Neural cell (in vitro differentiated cells): ENCODE measurements around the gene ZSWIM6. TPM values are rescaled to one million over a fixed set of nuclear protein-coding genes. Genes with fewer than 3 reads are reported as not detected.

Source experiments
- H2AFZ ChIP-seq: fragments of 200-600, 300-800 bp; sonication (generic), shearing (Covaris generic); 2 replicates; pipeline ENCODE4 v1.6.0; 2014; ENCODE audit warnings: low read depth, mild to moderate bottlenecking, antibody characterized with exemption, low read length, moderate library complexity
- H3F3A ChIP-seq: fragments of 200-600 bp; shearing (Covaris generic); 2 replicates; pipeline ENCODE4 v1.6.1; 2016; ENCODE audit warnings: mild to moderate bottlenecking, moderate library complexity, mixed read lengths, antibody characterized with exemption, low read length; ENCODE audit not compliant: insufficient read depth, poor library complexity, severe bottlenecking
- H3K27ac ChIP-seq: fragments of 200-600, 300-800 bp; sonication (generic), shearing (Covaris generic); 2 replicates; pipeline ENCODE4 v1.5.1; 2014; ENCODE audit warnings: mild to moderate bottlenecking, low read length, moderate library complexity
- H3K27me3 ChIP-seq: fragments of 300-800, 200-600 bp; sonication (generic), shearing (Covaris generic); 2 replicates; pipeline ENCODE4 v1.6.0; 2014; ENCODE audit warnings: mild to moderate bottlenecking, low read depth, low read length, moderate library complexity; ENCODE audit not compliant: insufficient read depth
- H3K36me3 ChIP-seq: fragments of 300-800, 200-600 bp; sonication (generic), shearing (Covaris generic); 2 replicates; pipeline ENCODE4 v1.5.1; 2014; ENCODE audit warnings: mild to moderate bottlenecking, antibody characterized with exemption, low read length, moderate library complexity; ENCODE audit not compliant: insufficient read depth
- H3K4me2 ChIP-seq: fragments of 300-800, 200-600 bp; sonication (generic), shearing (Covaris generic); 2 replicates; pipeline ENCODE4 v1.6.0; 2014; ENCODE audit warnings: mild to moderate bottlenecking, low read length
- H3K4me3 ChIP-seq: fragments of 300-800, 200-600 bp; sonication (generic), shearing (Covaris generic); 2 replicates; pipeline ENCODE4 v1.5.1; 2014; ENCODE audit warnings: mild to moderate bottlenecking, low read length, moderate library complexity
- H3K79me2 ChIP-seq: fragments of 200-600 bp; shearing (Covaris generic); replicated peaks from 2 replicates; pipeline ENCODE4 v1.6.0; 2014; ENCODE audit warnings: mild to moderate bottlenecking, low read length, moderate library complexity; ENCODE audit not compliant: insufficient read depth
- H3K9ac ChIP-seq: fragments of 300-800, 200-600 bp; sonication (generic), shearing (Covaris generic); 2 replicates; pipeline ENCODE4 v1.6.1; 2016; ENCODE audit warnings: mild to moderate bottlenecking, low read length, mixed read lengths
- H3K9me2 ChIP-seq: fragments of 200-600 bp; shearing (Covaris generic); 2 replicates; pipeline ENCODE4 v1.6.1; 2016; ENCODE audit warnings: mild to moderate bottlenecking, low read length, mixed read lengths; ENCODE audit not compliant: insufficient read depth
- H3K9me3 ChIP-seq: fragments of 200-600, 300-800 bp; sonication (generic), shearing (Covaris generic); 2 replicates; pipeline ENCODE4 v1.6.1; 2016; ENCODE audit warnings: mild to moderate bottlenecking, mixed run types, low read length, moderate library complexity, mixed read lengths
- H4K20me1 ChIP-seq: fragments of 200-600 bp; shearing (Covaris generic); 2 replicates; pipeline ENCODE4 v1.6.1; 2016; ENCODE audit warnings: mild to moderate bottlenecking, mixed run types; ENCODE audit not compliant: insufficient read depth
- EP300 ChIP-seq: fragments of 450-650 bp; conservative IDR thresholded peaks from 2 replicates; pipeline ENCODE4 v1.6.1; 2014; ENCODE audit warnings: antibody characterized with exemption, mild to moderate bottlenecking, moderate library complexity; ENCODE audit not compliant: poor library complexity, severe bottlenecking
- EZH2 ChIP-seq: fragments of 200-600, 300-800 bp; shearing (Covaris generic), sonication (generic); IDR thresholded peaks from 2 replicates; pipeline ENCODE4 v1.6.1; 2014; ENCODE audit warnings: antibody characterized with exemption, low read length, borderline replicate concordance, mild to moderate bottlenecking; ENCODE audit not compliant: insufficient read depth, poor library complexity, severe bottlenecking
- MXI1 ChIP-seq: fragments of 450-650 bp; conservative IDR thresholded peaks from 2 replicates; pipeline ENCODE4 v1.6.1; 2014; ENCODE audit warnings: antibody characterized with exemption, mild to moderate bottlenecking; ENCODE audit not compliant: poor library complexity, severe bottlenecking
- POLR2AphosphoS5 ChIP-seq: IDR thresholded peaks from 2 replicates; pipeline ENCODE4 v1.6.1; 2012
- RAD21 ChIP-seq: fragments of 450-650 bp; conservative IDR thresholded peaks from 2 replicates; pipeline ENCODE4 v1.6.1; 2014; ENCODE audit warnings: antibody characterized with exemption, mild to moderate bottlenecking, moderate library complexity
- SMC3 ChIP-seq: fragments of 450-650 bp; conservative IDR thresholded peaks from 2 replicates; pipeline ENCODE4 v1.6.1; 2014; ENCODE audit warnings: antibody characterized with exemption, mild to moderate bottlenecking, moderate library complexity; ENCODE audit not compliant: poor library complexity
- TAF1 ChIP-seq: IDR thresholded peaks from 2 replicates; pipeline ENCODE4 v1.6.1; 2012; ENCODE audit warnings: low read depth
- polyA plus RNA-seq: library from polyadenylated mRNA; depleted of rRNA; stranded (reverse); fragments of >200 nt; gene quantifications from 2 replicates; pipeline ENCODE4 v1.2.3, GENCODE V29; 2014
- TF ChIP-seq, protein P1 (sequence below): IDR thresholded peaks from 2 replicates; pipeline ENCODE4 v1.6.1; 2012; ENCODE audit warnings: borderline replicate concordance
- TF ChIP-seq, protein P2 (sequence below): fragments of 450-650 bp; IDR thresholded peaks from 2 replicates; pipeline ENCODE4 v1.5.1; 2014; ENCODE audit warnings: antibody characterized with exemption, mild to moderate bottlenecking, moderate library complexity; ENCODE audit not compliant: poor library complexity, severe bottlenecking

The ZSWIM6 gene
- polyA plus RNA-seq, 1 donor from 2014 or later, result 43.6 TPM

DNA sequence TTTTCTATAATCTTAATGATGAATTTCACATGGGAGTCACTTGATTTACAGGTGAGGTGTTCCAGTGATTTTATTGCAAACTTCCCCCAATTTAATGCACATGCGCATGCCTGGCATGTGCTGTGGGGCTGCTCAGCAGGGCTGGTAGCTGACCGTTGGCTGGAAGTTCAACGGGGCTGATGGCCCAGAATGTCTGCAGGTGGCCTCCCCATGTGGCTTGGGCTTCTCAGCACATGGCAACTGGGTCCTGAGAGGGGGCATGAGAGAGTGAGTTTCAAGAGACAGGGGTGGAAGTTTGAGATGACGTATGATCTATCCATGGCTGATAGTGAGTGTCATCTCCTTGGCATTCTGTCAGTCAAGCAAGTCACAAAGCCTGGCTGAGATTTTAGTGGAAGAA is 259.8 kb downstream of the ZSWIM6 start:
- TF ChIP-seq POLR2AphosphoS5 (no peak), RAD21 (no peak), EZH2 (no peak), TAF1 (no peak), MXI1 (no peak), EP300 (no peak), SMC3 (no peak)
- TF ChIP-seq, protein P1, sequence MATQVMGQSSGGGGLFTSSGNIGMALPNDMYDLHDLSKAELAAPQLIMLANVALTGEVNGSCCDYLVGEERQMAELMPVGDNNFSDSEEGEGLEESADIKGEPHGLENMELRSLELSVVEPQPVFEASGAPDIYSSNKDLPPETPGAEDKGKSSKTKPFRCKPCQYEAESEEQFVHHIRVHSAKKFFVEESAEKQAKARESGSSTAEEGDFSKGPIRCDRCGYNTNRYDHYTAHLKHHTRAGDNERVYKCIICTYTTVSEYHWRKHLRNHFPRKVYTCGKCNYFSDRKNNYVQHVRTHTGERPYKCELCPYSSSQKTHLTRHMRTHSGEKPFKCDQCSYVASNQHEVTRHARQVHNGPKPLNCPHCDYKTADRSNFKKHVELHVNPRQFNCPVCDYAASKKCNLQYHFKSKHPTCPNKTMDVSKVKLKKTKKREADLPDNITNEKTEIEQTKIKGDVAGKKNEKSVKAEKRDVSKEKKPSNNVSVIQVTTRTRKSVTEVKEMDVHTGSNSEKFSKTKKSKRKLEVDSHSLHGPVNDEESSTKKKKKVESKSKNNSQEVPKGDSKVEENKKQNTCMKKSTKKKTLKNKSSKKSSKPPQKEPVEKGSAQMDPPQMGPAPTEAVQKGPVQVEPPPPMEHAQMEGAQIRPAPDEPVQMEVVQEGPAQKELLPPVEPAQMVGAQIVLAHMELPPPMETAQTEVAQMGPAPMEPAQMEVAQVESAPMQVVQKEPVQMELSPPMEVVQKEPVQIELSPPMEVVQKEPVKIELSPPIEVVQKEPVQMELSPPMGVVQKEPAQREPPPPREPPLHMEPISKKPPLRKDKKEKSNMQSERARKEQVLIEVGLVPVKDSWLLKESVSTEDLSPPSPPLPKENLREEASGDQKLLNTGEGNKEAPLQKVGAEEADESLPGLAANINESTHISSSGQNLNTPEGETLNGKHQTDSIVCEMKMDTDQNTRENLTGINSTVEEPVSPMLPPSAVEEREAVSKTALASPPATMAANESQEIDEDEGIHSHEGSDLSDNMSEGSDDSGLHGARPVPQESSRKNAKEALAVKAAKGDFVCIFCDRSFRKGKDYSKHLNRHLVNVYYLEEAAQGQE, result no peak
- TF ChIP-seq, protein P2, sequence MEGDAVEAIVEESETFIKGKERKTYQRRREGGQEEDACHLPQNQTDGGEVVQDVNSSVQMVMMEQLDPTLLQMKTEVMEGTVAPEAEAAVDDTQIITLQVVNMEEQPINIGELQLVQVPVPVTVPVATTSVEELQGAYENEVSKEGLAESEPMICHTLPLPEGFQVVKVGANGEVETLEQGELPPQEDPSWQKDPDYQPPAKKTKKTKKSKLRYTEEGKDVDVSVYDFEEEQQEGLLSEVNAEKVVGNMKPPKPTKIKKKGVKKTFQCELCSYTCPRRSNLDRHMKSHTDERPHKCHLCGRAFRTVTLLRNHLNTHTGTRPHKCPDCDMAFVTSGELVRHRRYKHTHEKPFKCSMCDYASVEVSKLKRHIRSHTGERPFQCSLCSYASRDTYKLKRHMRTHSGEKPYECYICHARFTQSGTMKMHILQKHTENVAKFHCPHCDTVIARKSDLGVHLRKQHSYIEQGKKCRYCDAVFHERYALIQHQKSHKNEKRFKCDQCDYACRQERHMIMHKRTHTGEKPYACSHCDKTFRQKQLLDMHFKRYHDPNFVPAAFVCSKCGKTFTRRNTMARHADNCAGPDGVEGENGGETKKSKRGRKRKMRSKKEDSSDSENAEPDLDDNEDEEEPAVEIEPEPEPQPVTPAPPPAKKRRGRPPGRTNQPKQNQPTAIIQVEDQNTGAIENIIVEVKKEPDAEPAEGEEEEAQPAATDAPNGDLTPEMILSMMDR, result no peak
- no peaks in the 10 kb centered on the region for H3K9me2 ChIP-seq

DNA sequence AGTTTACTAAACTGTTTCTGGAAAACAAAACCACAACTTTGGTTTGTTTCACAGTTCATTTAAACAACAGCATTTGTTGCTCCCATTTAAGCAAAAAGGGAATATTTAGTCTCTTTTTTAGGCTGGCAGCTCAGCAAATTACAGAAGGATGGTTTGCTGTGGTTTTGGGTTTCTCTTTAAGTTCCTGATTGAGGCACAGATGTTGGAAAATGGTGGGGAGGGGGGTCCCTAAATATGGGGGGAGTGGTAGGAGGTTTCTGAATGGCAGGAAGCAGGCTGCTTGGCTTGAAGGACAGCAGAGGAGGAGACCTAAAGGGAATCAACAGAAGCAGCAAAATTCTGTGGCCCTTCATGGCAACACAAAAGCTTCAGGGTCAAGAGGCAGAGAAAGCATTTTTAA is 263.4 kb downstream of the ZSWIM6 start:
- no peaks in the 10 kb centered on the region for H3K79me2 ChIP-seq
- H3K36me3 ChIP-seq, result no peaks in the 10 kb centered on the region
- no peaks in the 10 kb centered on the region for H4K20me1 ChIP-seq

More for the DNA sequence above, 259.8 kb downstream of the ZSWIM6 start:
- Histone ChIP-seq H3K36me3 (no peaks in the 10 kb centered on the region), H3K27ac (no peak overlapping the region), H2AFZ (no peak overlapping the region), H3K9me3 (no peaks in the 10 kb centered on the region), H3K4me3 (no peak overlapping the region), H4K20me1 (no peaks in the 10 kb centered on the region), H3K4me2 (no peak overlapping the region), H3K27me3 (no peaks in the 10 kb centered on the region), H3K9ac (no peak overlapping the region), H3F3A (no peaks in the 10 kb centered on the region), H3K79me2 (no peaks in the 10 kb centered on the region)

More for the DNA sequence above, 263.4 kb downstream of the ZSWIM6 start:
- no peak overlapping the region for H3K9ac ChIP-seq
- no peak overlapping the region for H3K4me3 ChIP-seq
- TF ChIP-seq MXI1 (no peak), RAD21 (no peak), SMC3 (no peak), EP300 (no peak), TAF1 (no peak), EZH2 (no peak), POLR2AphosphoS5 (no peak)
- TF ChIP-seq, protein P1, result no peak
- TF ChIP-seq, protein P2, result no peak
- no peak overlapping the region for H2AFZ ChIP-seq
- H3F3A ChIP-seq, result no peaks in the 10 kb centered on the region
- H3K27ac ChIP-seq, result no peak overlapping the region
- no peaks in the 10 kb centered on the region for H3K27me3 ChIP-seq
- H3K4me2 ChIP-seq, result no peak overlapping the region
- H3K9me3 ChIP-seq, result no peaks in the 10 kb centered on the region
- H3K9me2 ChIP-seq, result no peaks in the 10 kb centered on the region
